ENCODE measurements around the gene OXNAD1.

DNA sequence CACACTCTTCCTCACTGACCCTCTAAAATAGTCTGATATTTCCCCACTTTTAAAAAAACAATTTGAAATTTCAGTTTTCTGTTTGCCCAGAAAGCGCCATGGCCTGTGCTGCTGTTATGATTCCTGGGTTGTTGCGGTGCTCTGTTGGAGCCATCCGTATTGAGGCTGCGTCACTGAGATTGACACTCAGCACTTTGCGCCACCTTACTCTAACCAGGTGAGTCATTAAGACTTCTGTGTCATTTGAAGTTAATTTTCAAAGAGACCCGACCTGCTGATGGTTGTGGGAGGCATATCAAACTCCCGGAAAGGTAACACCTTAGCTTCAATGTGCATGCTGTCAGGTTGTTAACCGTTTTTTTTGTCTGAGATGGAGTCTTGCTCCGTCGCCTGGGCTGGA lies 5.8 kb downstream of the OXNAD1 start:
- TF ChIP-seq SMARCC2 (IDR thresholded peaks at IDR 0.05) (no peak), YEATS4 (CRISPR knock-in tag; IDR thresholded peaks at IDR 0.05; ENCODE audit: borderline replicate concordance) (no peak)

Data from HepG2 (cell line).